K562 (cell line): ENCODE data around the gene CACNG7. TPM values are rescaled to one million over a fixed set of nuclear protein-coding genes. Genes with fewer than 3 reads are reported as not detected.

Experiments
- ATAC-seq: fragments of 200-7000 bp; cut with Tn5 transposase; 3 replicates; pipeline ENCODE4 v1.9.1; 2020; ENCODE audit warnings: moderate library complexity
- BruUV-seq: library from RNA; stranded (reverse); fragments of 400-500 nt; replicated peaks from 2 replicates; lab custom pipeline; 2021; lab: Mats Ljungman, UMichigan
- CTCF ChIA-PET: fragments of 300-600 bp; formaldehyde crosslinking; extraction: SDS; loops from one replicate; lab custom pipeline; 2021; ENCODE audit warnings: low intra/inter-chr PET ratio; lab: Yijun Ruan, JAX
- POLR2A ChIA-PET: fragments of 300-600, 350-650 bp; sonication (Branson Sonifier 250); formaldehyde crosslinking; extraction: SDS; loops from one replicate; lab custom pipeline; 2021; ENCODE audit warnings: antibody characterized with exemption, inconsistent platforms; lab: Yijun Ruan, JAX
- DNase-seq, 4 experiments: peaks; one replicate each; pipeline versions ENCODE4 v3.0.0 to v3.0.0-alpha.2; 2011 to 2018; ENCODE audit warnings: low spot score in 3 of 4, mixed read lengths in 3 of 4; ENCODE audit errors: extremely low read depth in 1 of 4
- FAIRE-seq: peaks from 2 replicates; lab custom pipeline; 2011; peaks lifted over from hg19 to GRCh38; lab: Jason Lieb, UNC
- H2AFZ ChIP-seq: 2 replicates; pipeline ENCODE4 v1.6.0; 2011; ENCODE audit warnings: low read depth, low read length, control low read depth, inconsistent platforms
- H3K27ac ChIP-seq: fragments of 200-600 bp; 3 replicates; pipeline ENCODE4 v1.8.0; 2011; ENCODE audit warnings: low read depth, mild to moderate bottlenecking, control low read depth, inconsistent platforms, low read length, moderate library complexity, mixed read lengths; ENCODE audit errors: extremely low read depth
- H3K27me3 ChIP-seq, 2 experiments: fragments of 300-600 bp in 1 of 2; 2 replicates in 1 of 2; 3 replicates in 1 of 2; pipeline versions ENCODE4 v1.6.0 to v1.8.0; 2011; ENCODE audit warnings: inconsistent platforms in 2 of 2, low read length in 2 of 2, mild to moderate bottlenecking in 1 of 2, mixed read lengths in 1 of 2, moderate library complexity in 1 of 2; ENCODE audit not compliant: control insufficient read depth in 2 of 2, insufficient read depth in 2 of 2
- H3K36me3 ChIP-seq: fragments of 300-600 bp; 3 replicates; pipeline ENCODE4 v1.8.0; 2011; ENCODE audit warnings: mild to moderate bottlenecking, low read length, inconsistent platforms; ENCODE audit not compliant: control insufficient read depth, insufficient read depth
- H3K4me1 ChIP-seq, 2 experiments: fragments of 200-600 bp in 1 of 2; replicated peaks in 1 of 2; 2 replicates in 1 of 2; 3 replicates in 1 of 2; pipeline versions ENCODE4 v1.5.1 to v1.8.0; 2011; ENCODE audit warnings: inconsistent platforms in 2 of 2, low read length in 2 of 2, mild to moderate bottlenecking in 1 of 2, mixed read lengths in 1 of 2, moderate library complexity in 1 of 2; ENCODE audit not compliant: control insufficient read depth in 2 of 2, insufficient read depth in 2 of 2
- H3K4me2 ChIP-seq: 2 replicates; pipeline ENCODE4 v1.6.1; 2011; ENCODE audit warnings: low read length, control low read depth, inconsistent platforms, mixed read lengths; ENCODE audit not compliant: insufficient read depth
- H3K4me3 ChIP-seq: fragments of 200-600 bp; sonication (generic), shearing (Covaris generic); 2 replicates; pipeline ENCODE4 v1.5.1; 2016; ENCODE audit warnings: control low read depth, inconsistent platforms
- H3K79me2 ChIP-seq: fragments of 200-600 bp; 3 replicates; pipeline ENCODE4 v1.8.0; 2011; ENCODE audit warnings: low read length, inconsistent platforms; ENCODE audit not compliant: control insufficient read depth, insufficient read depth
- H3K9ac ChIP-seq, 2 experiments: 2 replicates each; pipeline versions ENCODE4 v1.6.0 to v1.6.1; 2011; ENCODE audit warnings: low read depth in 2 of 2, low read length in 2 of 2, control low read depth in 1 of 2, inconsistent platforms in 1 of 2, mild to moderate bottlenecking in 1 of 2, mixed read lengths in 1 of 2; ENCODE audit not compliant: insufficient read depth in 1 of 2
- H3K9me1 ChIP-seq: one replicate; pipeline ENCODE4 v1.6.0; 2011; ENCODE audit warnings: inconsistent platforms, mild to moderate bottlenecking, low read length, moderate library complexity; ENCODE audit not compliant: control insufficient read depth, insufficient read depth
- H3K9me3 ChIP-seq: replicated peaks from 2 replicates; pipeline ENCODE4 v1.5.1; 2011; ENCODE audit warnings: low read depth, low read length, inconsistent platforms; ENCODE audit not compliant: control insufficient read depth, insufficient read depth
- H4K20me1 ChIP-seq: replicated peaks from 2 replicates; pipeline ENCODE4 v1.6.1; 2011; ENCODE audit warnings: low read length, inconsistent platforms, mixed read lengths; ENCODE audit not compliant: control insufficient read depth, insufficient read depth
- KDM1A ChIP-seq, 2 experiments: fragments of 450-650 bp; IDR thresholded peaks; 2 replicates each; pipeline ENCODE4 v1.6.1; 2016; ENCODE audit warnings: mild to moderate bottlenecking in 2 of 2
- ZNF592 ChIP-seq: fragments of 450-650 bp; IDR thresholded peaks from 2 replicates; pipeline ENCODE4 v1.6.1; 2017; ENCODE audit warnings: antibody characterized with exemption, mild to moderate bottlenecking
- WGBS: fragments of 100-300 bp; shearing (Covaris generic); methylation state at CpG from one replicate; pipeline ENCODE4 v1.1.6; 2016; ENCODE audit warnings: low coverage, mixed read lengths; ENCODE audit not compliant: insufficient coverage; ENCODE audit errors: missing lambda C conversion rate; 5-methylcytosine and 5-hydroxymethylcytosine counted together
- in situ Hi-C: fragments of 300-500 bp; cut with MboI; formaldehyde crosslinking; loops from 4 replicates; pipeline ENCODE4 v1.15.0; 2018; ENCODE audit warnings: inconsistent platforms, mixed read lengths
- intact Hi-C: fragments of 100-400 bp; cut with micrococcal nuclease; formaldehyde crosslinking; loops from 2 replicates; pipeline ENCODE4 v1.14.2; 2022
- polyA plus RNA-seq, 8 experiments: library from polyadenylated mRNA; depleted of rRNA in 4 of 8; stranded (reverse) in 5 of 8; unstranded in 3 of 8; fragments of >200 nt; fragmentation: Nextera tagmentation in 2 of 8; fragmentation: Illumina TruSeq in 1 of 8; extraction: Ambion mirVana in 2 of 8; extraction: Trizol in 1 of 8; gene quantifications; 2 replicates each; pipeline versions ENCODE4 v1.2.1 to v1.2.3, GENCODE V29; 2011 to 2014; ENCODE audit warnings: inconsistent platforms in 1 of 8, missing spikeins in 1 of 8
- total RNA-seq, 7 experiments: library from RNA; depleted of rRNA in 6 of 7; stranded (reverse); fragments of >200 nt in 6 of 7; fragmentation: Illumina TruSeq in 2 of 7; extraction: Trizol in 2 of 7; gene quantifications; 2 replicates each; pipeline versions ENCODE4 v1.2.1 to v1.2.3, GENCODE V29; 2011 to 2021; ENCODE audit warnings: low replicate concordance in 1 of 7

Gene CACNG7
- total and polyA plus RNA-seq, 9 of the 15 experiments (the other 6 are each of a cell fraction or from before 2014, with no cell fraction given), result not detected

GRCh38 chr19:53958823-53959757, 50.0 kb downstream of the CACNG7 start:
- H3K9me3 ChIP-seq, result no peaks in the 10 kb centered on the region
- no peak overlapping the region for H2AFZ ChIP-seq
- H3K27ac ChIP-seq, result no peak overlapping the region
- in situ Hi-C loops, result no loop called here
- POLR2A ChIA-PET, result interaction anchor here (0.6 kb wide), 1 partner anchor 19 kb away, joined by 3 read pairs; no protein-coding TSS in a partner anchor
- H3K4me3 ChIP-seq, result no peak overlapping the region
- H3K4me2 ChIP-seq, result no peak overlapping the region
- CTCF ChIA-PET, result no interaction called here
- no peaks in the 10 kb centered on the region for H3K4me1 ChIP-seq
- no peaks in the 10 kb centered on the region for H3K79me2 ChIP-seq
- no TSS peak for BruUV-seq
- FAIRE-seq, result no peak
- no peaks in the 10 kb centered on the region for H3K9me1 ChIP-seq
- 0 out of 2 replicates have a peak, but pooled peaks cover 3% of the 10 kb centered on the region for H4K20me1 ChIP-seq
- H3K9ac ChIP-seq, result no peak overlapping the region
- no peak for DNase-seq
- no peaks in the 10 kb centered on the region for H3K36me3 ChIP-seq
- intact Hi-C loops, result no loop called here
- peaks cover 22 to 29% of the 10 kb centered on the region in 2 experiments; a peak in 4 of 5 replicates for H3K27me3 ChIP-seq
- ATAC-seq, result no peak
- TF ChIP-seq ZNF592, result no peak
- peak in 1 of 2 experiments; percentile 66; a peak in 1 of 4 replicates for TF ChIP-seq KDM1A (IDR thresholded peaks at IDR 0.05)
- TF ChIP-seq, all 486 proteins: peak for 1
- 3% methylated on average over 6 of the region's 22 CpGs for WGBS
